Measurements from ENCODE around the gene GSAP.
"Not testable (repeated sequence)": the region's sequence is repeated elsewhere in the genome, so short reads cannot be mapped to it uniquely, and the experiment has no call there.

Gene GSAP

DNA sequence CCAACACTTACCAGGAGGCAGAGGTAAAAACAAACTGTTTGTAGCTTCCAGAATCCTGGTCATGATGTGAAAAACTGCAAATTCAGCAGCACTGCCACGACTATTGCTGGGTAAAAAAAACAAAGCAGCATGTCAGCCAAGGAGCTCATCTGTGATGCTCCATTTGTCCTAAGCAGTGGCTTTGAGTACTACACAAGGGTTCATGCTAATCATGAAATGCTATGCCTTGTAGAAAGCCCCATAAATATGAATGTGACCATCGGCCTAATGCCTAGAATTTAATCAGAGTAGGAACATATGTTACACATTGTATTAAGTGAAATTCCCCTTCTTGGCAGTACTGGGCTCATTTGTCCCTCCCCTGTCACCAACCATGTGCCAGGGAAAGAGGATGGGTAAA lies 95.4 kb downstream of the GSAP start:
- no peak for DNase-seq

DNA sequence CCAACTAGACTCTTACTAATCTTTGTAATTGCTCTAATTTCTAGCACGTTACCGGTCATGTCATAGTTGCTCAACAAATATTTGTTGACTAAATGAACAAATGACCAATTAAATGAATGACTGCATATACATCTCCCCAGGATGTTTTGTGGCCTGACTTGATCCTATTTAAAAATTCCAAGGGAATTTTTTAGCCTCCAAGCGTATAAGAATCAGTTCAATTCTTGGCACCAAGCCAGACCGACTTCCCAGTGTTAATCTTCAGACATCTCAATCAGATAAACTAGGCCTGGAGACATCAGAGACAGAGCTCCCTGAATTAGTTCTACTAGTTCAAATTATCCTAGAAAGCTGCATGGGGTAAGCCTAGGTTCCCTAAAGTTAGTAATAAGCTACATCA lies 96.0 kb downstream of the GSAP start:
- no peak for DNase-seq

DNA sequence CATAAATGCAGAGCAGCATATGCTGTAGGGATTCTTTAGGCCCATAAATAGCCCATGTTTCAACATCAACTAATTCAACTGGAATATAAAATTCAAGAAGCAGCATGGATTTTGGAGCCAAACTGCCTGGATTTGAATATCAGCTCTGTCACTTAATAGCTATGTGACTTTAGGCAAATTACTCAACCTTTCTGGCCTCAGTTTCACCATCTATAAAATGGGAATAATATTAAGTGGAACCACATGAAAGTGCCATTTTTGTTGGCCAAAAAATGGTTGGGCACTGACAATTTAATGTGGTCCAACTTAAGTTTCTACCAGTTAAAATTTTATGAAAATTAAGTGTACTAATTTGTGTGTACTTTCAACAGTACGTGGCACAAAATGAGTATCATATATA lies 98.1 kb downstream of the GSAP start:
- DNase-seq: no peak

DNA sequence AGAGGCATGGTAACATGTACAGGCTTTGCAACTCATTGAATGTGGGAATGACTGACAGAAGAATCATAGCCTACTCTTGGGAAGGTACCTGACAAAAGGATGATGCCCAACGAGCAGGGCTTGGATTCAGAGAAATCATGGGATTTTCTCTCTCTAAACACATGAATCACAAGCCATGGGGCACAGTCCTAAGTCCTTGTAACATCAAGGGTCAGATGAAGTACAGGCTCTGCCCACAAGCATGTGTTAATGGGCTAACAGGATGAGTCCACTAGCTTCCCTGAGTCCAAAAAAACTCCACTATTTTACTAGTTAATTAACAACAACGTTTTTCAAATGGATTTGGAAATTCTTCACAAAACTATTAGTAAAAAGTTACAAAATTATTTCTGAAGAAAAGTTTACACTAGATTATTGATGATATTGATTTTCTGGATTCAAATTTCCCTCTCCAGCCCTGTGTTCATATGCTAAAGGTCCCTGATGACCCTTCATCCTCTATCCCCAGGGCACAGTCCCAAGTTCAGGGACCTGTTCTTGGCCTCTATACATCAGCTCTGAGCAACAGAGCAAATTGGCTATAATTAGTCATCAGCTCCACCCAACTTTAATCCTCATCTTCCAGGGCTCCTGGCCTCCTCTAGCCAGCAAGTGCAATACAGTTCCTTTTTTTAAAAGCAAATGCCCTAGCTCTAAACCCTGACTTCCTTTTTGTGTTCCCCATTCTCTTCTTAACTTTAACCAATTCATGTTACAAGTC lies 99.8 kb downstream of the GSAP start:
- DNase-seq: peak; percentile 82 to 90

DNA sequence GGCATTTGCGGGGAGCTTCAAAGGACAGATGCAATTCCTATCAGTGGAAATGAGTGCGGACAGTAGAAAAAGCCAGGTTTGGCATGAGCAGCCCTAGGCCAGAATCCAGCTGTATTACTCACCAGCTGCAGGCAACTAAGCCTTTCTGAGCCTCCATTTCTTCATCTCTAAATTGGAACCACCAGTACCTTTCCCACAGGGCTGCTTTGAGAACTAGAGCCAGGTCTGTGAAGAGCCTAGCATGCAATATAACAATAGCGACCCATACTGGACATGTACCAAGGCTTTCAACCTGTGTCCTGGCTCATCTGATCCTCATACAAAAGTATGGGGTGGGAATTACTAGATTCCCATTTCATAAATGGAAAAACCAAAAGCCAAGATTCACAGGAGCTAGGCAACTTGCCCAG lies 101.0 kb downstream of the GSAP start:
- no peak for DNase-seq

DNA sequence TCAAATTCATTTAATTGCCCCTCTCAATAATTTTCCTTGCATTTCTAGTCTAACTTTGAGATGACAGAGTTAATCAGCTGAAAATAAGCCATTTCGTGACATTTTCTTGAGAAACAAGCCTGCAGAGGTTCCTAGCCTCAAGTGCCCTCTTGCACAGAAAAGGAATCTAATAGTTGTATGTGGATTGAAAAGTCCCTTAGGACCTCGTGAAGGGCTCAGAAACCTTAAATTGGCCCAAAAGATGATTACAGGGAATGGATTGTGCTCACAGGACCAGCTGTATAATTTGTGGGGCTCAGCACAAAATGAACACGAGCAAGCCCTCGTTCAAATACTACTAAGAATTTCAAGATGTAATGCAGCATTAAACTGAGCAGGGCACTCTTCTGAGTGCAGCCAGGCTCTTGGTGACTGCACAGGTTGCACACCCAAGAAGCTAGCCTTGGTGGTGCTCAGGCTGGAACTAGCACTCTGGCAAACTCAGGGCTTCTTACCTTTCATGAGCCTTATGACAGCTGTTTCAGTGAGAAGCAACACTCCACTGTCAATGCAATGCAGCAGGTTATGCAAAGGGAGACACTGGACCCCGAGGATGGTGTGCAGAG lies 102.2 kb downstream of the GSAP start:
- DNase-seq: no peak

DNA sequence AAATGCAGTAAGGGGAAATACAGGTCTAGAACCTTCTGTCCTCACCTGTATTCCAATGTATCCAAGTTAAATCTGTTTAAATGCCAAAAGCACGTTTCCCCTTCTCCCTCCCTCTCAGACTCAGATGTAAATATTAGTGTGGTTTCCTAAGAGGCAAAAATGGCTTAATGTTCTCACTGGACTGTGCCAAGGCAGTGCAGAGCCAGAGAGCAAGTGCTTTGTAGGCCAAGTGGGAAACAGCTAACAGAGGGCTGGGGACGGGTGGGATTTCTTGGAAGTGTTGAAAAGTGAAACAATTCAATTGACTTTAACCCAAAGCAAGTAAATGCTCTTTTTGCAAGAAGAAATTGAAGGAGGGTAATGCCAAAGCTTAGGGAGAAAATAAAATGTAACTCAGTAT lies 103.1 kb downstream of the GSAP start:
- DNase-seq: no peak

DNA sequence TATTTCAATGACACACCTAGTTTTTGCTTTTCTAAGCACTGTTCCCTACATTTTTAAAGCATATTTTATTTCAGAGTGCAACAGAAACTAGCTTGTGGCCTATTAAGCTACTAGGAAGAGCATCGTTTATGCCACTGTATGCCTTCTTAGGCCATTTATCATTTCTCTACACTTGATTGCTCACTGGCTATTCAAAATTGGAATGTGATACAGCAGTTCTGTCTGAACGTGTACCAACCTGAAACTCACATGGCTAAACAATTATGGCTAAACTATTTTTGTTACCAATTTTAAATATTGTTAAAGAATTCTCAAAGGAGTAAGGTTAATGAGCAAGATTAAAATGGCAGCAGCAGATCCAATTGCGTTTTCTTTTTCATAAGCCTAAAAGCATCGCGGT lies 105.2 kb downstream of the GSAP start:
- no peak for DNase-seq

DNA sequence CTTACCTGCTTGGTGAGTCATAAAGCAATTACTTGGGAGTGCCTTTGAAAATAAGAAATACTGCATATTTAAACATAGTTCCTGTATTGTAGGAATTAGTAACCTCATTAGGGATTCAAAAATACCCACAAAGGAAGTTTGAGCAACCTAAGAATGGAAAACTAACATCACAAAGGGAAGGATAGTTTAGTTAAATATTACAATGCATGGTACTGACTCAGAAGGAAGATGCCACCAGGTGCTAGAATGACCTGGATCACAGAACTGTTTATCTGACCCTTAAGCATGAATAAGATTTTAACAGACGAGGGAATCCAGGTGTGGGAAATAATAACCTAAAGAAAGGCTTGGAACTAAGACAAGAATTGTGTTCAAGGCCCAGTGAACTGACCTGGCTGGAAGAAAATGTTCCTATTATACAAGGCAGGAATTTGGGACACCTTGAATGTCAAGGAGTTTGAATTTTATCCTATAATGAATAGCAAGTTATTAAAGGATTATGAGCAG lies 106.4 kb downstream of the GSAP start:
- no peak for DNase-seq

DNA sequence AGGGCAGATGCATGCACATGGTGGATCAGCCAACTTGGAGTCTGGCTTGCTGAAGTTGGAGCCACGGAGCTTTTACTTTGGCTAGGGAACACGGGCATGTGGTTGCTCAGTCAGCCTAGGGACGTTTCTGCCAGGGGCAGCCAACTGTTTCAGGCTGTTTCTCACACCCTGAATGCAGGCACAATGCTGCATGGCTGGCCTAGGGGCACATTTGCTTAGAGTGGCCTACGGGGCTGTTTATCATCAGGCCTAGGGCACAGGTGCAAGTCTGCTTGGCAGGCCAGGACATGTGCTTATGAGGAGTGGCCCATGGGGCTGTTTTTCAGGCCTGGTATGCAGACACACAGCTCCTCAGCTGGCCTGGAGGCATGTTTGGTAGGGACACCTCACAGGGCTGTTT lies 107.4 kb downstream of the GSAP start:
- DNase-seq: no peak

DNA sequence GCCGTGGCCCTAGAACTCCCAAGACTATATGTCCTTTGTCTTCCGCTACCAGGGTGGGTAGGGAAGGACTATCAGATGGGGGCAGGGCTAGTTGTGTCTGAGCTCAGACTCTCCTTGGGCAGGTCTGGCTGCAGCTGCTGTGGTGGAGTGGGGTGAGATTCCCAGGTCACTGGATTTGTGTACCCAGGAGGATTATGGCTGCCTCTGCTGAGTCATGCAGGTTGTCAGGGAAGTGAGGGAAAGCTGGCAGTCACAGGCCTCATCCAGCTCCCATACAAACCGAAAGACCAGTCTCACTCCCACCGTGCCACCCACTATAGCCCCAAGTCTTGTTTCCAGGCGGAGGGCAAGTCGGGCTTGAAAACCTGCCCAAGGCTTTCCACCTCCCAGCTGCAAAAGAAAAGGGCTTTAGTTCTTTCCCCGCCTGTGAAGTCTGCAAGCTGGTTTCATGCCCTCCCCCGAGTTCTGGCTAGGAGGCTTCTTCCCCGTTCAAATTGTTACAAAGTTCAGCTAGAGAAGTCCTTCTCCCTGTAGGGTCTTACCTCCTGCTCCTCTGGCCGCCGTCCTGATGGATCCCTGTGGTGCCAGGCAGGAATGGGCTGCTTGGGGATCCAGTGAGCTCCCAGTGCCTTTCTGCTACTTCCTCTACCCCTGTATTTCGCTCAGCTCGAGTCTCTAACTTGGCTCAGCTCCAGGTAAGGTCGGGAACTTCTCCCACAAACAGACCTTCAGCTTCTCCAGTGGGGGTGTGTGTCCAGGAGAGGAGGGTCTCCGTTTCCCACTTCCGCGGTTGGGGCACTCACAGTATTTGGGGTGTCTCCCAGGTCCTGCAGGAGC lies 109.7 kb downstream of the GSAP start:
- DNase-seq: peak; percentile 65 to 70

DNA sequence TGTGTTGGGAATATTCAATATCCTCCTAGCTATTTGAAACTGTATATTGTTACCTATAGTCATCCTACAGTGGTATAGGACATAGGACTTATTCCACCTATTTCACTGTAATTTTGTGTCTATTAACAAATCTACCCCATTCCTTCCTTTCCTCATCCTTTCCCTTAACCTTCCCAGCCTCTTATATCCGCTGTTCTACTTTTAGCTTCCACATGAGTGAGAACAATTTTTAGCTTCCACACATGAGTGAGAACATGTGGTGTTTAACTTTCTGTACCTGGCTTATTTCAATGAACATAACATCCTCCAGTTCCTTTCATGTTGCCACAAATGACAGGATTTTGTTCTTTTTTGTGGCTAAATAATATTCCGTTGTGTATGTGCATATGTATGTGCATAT lies 120.6 kb downstream of the GSAP start:
- no peak for DNase-seq

DNA sequence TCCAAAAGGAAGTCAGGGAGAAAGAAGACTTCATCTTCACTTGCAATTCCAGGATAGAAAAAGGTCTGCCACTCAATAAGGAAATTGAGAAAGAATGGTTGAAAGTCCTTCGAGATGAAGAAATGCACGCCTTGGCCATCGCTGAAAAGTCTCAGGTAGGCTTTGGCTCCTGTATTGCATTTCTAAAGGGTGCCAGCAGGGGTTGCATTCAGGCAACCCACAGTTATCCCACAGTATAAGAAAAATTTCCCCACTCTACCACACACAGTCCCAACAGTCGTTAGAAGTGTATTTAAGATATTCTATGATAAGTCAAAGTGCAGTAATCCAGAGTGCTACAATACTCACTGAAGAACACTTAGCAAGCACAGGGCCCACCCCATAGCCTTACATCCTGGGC lies 123.1 kb downstream of the GSAP start:
- no peak for DNase-seq

DNA sequence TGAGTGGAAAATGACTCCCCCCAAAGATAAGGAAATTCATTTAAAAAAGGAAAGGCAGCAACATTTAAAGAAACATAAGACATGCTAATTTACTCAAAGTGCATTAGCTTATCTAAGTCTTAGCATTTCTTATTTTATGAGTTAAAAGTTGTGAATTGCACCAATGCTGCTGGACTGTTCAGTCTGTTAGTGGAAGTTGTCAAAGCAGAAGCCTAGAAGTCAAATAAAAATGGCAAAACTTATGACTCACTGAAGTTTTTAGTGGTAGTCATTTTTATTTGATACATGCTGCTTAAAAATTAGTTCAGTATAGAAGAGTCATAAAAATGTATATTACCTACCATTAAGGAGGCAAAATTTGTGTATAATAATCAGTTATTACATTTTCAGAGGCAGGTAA lies 125.7 kb downstream of the GSAP start:
- no peak for DNase-seq

DNA sequence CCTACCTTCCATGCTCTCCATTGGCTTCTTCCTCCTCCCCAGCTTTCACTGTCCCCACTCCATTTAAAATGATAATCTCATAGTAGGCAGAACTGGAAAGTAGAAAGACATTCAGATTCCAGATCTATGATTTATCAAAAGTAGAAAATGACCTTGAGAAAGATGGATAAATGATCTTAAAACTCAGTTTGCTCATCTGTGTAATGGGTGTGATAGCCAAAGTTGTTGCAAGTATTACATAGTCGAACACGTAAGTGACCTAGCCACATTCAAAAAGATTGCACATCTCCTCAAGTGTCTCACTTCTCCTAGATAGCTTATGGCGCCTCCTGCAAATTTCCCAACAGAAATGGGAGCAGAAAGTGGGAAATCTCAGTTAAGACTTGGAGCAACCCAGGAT lies 126.8 kb downstream of the GSAP start:
- no peak for DNase-seq

DNA sequence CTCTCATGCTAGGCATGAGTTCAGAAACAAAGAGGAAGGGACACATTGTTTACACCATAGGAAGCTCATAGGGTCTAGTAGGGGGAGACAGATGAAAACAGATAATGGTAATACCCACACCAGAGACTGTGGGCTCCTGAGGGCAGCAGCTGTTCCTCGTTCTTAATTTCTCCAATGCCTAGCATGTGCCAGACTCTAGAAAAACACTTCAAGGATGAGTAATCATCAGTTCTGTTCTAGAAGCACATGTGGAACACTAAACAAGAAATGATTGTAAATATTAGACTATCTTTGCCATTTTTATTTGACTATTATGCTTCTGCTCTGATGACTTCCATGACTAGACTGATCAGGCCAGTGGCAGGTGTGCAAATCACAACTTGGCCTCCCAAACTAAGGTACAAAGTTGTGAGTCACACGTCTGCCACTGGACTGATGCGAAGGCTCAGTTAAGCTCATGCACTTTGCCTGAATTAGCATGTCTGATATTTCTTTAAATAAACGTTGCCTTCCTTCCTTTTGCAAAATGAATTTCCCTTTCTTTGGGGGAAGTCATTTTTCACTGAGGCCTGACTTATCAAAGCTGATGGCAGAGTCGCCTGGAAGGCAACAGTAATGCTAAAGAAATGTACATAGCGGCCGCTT lies 127.4 kb downstream of the GSAP start:
- DNase-seq: no peak

DNA sequence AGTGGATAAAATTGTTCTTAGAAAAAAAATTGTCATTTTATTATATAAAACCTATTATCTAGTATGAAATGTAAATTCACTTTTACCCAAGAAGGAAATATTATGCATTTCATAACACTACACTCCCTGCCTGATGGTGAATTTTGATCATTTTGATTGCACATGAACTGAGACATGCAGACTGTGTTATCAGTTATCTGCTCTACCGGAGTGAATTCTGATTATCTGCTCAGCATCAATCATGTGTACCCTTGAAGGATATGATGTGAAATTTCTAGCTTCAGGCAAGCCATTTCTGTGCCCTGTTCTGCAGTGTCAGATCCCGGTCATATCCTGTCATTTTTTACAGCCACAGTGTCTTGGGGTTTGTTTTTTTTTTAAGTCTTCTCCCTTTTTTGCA lies 131.5 kb downstream of the GSAP start:
- no peak for DNase-seq

DNA sequence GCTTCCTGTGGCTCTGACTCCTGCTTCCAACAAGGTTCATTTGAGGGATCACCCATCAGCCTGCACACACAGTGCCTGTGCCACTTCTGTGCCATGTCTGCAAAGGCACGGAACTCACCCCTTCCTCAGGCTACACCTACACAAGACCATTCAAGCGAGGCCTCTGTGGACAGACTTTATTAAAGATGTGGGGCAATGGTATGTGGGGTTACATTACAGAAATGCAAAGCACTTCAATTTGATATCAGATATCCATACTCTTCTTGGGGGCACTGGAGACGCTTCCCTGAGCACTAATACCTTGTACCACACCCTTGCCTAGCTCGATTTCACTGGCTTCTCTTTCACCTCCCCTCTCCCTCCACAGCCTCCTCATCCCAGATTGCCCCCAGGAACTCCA lies 132.1 kb downstream of the GSAP start:
- DNase-seq: no peak

DNA sequence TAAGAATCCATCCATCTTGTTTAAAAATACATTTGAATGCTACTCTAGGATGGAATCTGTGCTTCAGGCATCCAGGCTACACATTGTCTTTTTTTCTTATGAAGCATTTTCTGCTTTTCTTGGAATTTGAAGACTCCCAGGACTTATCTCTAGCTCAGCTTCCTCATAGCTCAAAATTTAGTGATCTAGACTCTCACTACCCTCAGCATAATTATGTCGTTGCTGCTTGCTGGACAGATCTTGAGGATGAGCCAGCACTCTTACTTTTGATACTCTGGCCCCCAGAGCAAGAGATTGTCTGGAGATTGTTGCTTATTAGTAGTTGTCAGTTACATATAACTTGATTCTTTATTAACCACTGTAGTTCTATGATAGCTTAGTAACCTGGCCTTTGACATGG lies 133.3 kb downstream of the GSAP start:
- DNase-seq: no peak

DNA sequence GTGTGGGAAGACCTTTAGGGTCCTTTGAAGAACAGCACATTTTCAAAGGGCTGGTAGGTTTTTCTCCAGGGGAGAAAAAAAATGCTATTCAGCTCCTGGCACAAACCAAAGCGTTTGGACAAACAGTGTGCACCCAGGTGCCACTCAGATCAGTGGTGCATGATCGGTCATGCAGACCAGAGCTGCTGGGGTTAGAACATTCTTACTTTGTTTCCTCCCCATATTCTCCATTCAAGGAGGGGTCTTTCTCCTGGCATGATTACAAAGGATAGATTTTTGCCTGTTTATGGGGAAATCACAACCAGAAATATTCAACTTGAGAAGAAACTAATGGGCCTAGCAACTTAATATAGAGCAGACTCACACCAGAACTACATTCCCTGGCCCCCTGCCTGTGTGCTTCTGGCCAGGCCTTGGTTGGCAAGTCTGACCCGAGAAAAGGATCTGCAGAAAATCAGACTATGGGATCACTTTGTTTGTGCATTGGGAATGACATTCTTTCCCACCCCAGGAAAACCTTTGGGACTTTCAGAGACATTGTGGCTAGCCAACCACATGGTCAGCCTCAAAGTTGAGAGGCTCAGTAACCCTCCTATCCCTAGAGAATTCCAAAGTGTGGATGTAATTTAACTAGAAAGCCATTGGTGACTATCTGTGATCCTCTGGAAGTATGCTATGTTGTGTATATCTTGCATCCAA lies 134.2 kb downstream of the GSAP start:
- no peak for DNase-seq

DNA sequence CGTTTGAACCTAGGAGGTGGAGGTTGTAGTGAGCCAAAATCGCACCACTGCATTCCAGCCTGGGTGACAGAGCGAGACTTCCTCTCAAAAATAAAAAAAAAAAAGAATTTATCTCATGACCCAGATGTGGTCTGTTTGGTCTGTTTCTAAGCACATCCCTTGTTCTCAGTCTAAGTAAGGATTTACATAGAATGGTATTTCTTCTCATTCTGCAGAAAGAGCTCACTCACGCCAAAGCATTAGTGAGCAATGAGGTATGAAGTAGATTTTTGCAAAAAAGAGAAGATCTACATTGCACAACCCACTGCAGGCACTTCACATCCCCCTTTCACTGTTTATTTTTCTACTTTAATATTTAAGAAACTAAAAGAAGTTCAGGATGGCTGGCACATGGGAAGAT lies 140.0 kb downstream of the GSAP start:
- no peak for DNase-seq

DNA sequence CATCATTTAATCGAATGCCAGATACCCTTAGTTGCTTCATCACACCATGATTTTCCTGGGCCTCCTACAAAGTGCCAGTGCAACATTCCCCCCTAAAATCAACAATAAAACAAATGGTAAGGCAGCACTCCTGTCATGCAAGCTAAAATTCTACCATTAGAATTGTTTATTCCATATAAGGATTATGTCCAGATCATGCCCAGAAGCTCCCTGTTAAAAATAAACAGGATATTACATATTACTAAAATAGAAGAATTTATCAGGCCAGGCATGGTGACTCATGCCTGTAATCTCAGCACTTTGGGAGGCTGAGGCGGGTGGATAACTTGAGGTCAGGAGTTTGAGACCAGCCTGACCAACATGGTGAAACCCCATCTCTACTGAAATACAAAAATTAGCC lies 140.5 kb downstream of the GSAP start:
- DNase-seq: not testable (repeated sequence)

DNA sequence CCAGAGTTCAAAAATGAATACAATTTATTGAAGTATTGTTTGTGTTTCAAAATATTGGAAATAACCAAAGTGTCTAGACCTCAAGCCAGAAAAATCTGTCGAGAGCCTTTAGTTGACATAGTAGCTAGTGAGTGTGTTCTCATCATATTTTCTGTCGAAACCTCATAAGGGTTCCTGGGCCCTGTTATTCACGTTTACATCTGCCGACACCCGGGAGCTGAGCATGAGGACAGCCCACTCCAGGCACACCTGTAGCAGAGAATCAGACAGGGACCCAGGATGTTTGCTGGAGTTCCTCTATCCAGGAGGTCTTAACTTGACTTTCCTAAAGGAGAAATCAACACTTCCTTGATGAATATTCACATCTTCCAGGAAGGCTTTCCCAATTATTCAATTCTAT lies 144.4 kb downstream of the GSAP start:
- no peak for DNase-seq

Measured in Kasumi-1 (cell line).